MM.1S (cell line): ENCODE measurements around the gene IDH3G.

Experiments
- DNase-seq: peaks from one replicate; pipeline ENCODE4 v3.0.0-alpha.2; 2015
- H2AFZ ChIP-seq: fragments of 300-600 bp; sonication (generic); 2 replicates; pipeline ENCODE4 v1.6.0; 2016; ENCODE audit warnings: antibody characterized with exemption, low read length
- H3F3A ChIP-seq: fragments of 300-600 bp; sonication (generic); 2 replicates; pipeline ENCODE4 v1.6.1; 2016; ENCODE audit warnings: mild to moderate bottlenecking, antibody characterized with exemption, low read length, moderate library complexity, mixed read lengths; ENCODE audit not compliant: insufficient read depth
- H3K27ac ChIP-seq: fragments of 300-600 bp; sonication (generic); 2 replicates; pipeline ENCODE4 v1.5.1; 2016; ENCODE audit warnings: mild to moderate bottlenecking, low read length
- H3K27me3 ChIP-seq: fragments of 300-600 bp; sonication (generic); replicated peaks from 2 replicates; pipeline ENCODE4 v1.6.0; 2016; ENCODE audit warnings: low read length; ENCODE audit not compliant: insufficient read depth
- H3K36me3 ChIP-seq: fragments of 300-600 bp; sonication (generic); replicated peaks from 2 replicates; pipeline ENCODE4 v1.6.1; 2016; ENCODE audit warnings: mild to moderate bottlenecking, low read length, mixed read lengths; ENCODE audit not compliant: insufficient read depth
- H3K4me1 ChIP-seq: fragments of 300-600 bp; sonication (generic); 2 replicates; pipeline ENCODE4 v1.6.1; 2016; ENCODE audit warnings: low read length, mixed read lengths
- H3K4me2 ChIP-seq: fragments of 300-600 bp; sonication (generic); 2 replicates; pipeline ENCODE4 v1.6.0; 2016; ENCODE audit warnings: low read depth, low read length
- H3K4me3 ChIP-seq: fragments of 300-600 bp; sonication (generic); 2 replicates; pipeline ENCODE4 v1.5.1; 2016; ENCODE audit warnings: low read length, mixed read lengths
- H3K79me2 ChIP-seq: fragments of 300-600 bp; sonication (generic); 2 replicates; pipeline ENCODE4 v1.6.1; 2016; ENCODE audit warnings: mixed run types, low read length, mixed read lengths
- H3K9ac ChIP-seq: fragments of 300-600 bp; sonication (generic); 2 replicates; pipeline ENCODE4 v1.6.1; 2016; ENCODE audit warnings: low read length, mixed read lengths
- H3K9me2 ChIP-seq: fragments of 300-600 bp; sonication (generic); replicated peaks from 2 replicates; pipeline ENCODE4 v1.6.1; 2016; ENCODE audit warnings: mild to moderate bottlenecking, low read length, mixed read lengths; ENCODE audit not compliant: insufficient read depth
- H3K9me3 ChIP-seq: fragments of 300-600 bp; sonication (generic); replicated peaks from 2 replicates; pipeline ENCODE4 v1.6.1; 2016; ENCODE audit warnings: mild to moderate bottlenecking, low read length, mixed read lengths; ENCODE audit not compliant: insufficient read depth
- H4K20me1 ChIP-seq: fragments of 300-600 bp; sonication (generic); 2 replicates; pipeline ENCODE4 v1.6.1; 2016; ENCODE audit warnings: mild to moderate bottlenecking, low read length, moderate library complexity, mixed read lengths; ENCODE audit not compliant: insufficient read depth
- CTCF ChIP-seq: fragments of 300-600 bp; sonication (generic); IDR thresholded peaks from 2 replicates; pipeline ENCODE4 v1.5.1; 2016; ENCODE audit warnings: antibody characterized with exemption, low read length, mixed read lengths
- EZH2 ChIP-seq: fragments of 300-600 bp; sonication (generic); optimal IDR thresholded peaks from 2 replicates; pipeline ENCODE3; 2017; ENCODE audit warnings: low read depth, mild to moderate bottlenecking, antibody characterized with exemption, low read length, mixed read lengths
- EZH2phosphoT487 ChIP-seq: fragments of 300-600 bp; sonication (generic); IDR thresholded peaks from 2 replicates; pipeline ENCODE4 v1.6.1; 2018; ENCODE audit warnings: antibody characterized with exemption, low read length

IDH3G gene

GRCh38 chrX:153829549-153829798 lies 35.3 kb upstream of the IDH3G start:
- Histone ChIP-seq H3K4me1 (no peaks in the 10 kb centered on the region), H3K9ac (no peak overlapping the region), H4K20me1 (no peaks in the 10 kb centered on the region), H3K9me2 (no peaks in the 10 kb centered on the region), H3K9me3 (no peaks in the 10 kb centered on the region), H3K36me3 (no peaks in the 10 kb centered on the region), H2AFZ (no peak overlapping the region), H3K4me2 (no peak overlapping the region), H3K27ac (no peak overlapping the region), H3K27me3 (peaks cover 73% of the 10 kb centered on the region), H3K79me2 (no peaks in the 10 kb centered on the region), H3F3A (no peaks in the 10 kb centered on the region), H3K4me3 (no peak overlapping the region)
- TF ChIP-seq CTCF (no peak), EZH2phosphoT487 (no peak), EZH2 (no peak)
- DNase-seq = no peak

DNA sequence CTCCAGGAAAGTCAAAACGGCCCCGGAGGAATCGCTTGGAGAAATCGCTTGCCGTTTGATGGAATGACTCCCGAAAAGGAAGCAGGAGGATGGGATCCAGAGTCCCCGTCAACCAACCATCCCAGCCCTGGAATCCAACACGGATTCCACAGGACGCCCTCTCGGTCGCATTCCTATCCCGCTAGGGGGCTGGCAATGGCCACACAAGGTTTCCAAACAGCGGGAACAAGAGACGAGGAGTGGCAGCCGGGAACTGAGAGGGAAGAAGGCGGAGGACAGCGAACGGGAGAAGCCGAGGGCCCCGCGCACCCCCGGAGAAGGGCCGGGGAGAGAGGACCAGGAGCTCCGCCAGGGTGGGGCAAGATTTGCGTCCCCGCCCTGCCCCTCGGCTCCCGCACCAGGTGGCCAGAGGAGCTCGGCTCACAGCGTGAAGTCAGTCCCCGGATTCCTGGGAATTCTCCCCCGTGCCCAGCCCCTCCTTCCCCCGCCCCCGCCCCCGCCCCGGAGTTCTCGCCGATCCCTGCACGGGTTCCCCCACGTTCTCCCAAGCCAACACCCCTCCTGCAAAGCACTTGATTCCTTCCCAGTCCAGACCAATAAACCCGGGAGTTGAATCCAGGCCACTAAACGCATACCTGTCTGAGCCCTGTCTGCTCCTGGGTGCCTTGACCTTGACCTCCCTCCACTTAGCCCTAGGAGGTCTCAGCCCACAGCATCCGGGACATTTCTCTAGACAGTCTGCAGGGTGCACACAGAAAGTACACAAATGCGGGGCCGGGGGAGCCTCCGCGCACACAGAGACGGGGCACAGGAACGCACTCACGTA lies 34.8 kb upstream of the IDH3G start:
- no peak overlapping the region for H3K4me3 ChIP-seq
- no peak for DNase-seq
- no peak overlapping the region for H3K4me2 ChIP-seq

GRCh38 chrX:153828308-153828707 lies 34.1 kb upstream of the IDH3G start:
- no peak for DNase-seq
- Histone ChIP-seq H3K4me3 (no peak overlapping the region), H3K4me1 (no peaks in the 10 kb centered on the region), H3K4me2 (no peak overlapping the region), H3K27me3 (peaks cover 75% of the 10 kb centered on the region), H3K36me3 (no peaks in the 10 kb centered on the region), H3K79me2 (no peaks in the 10 kb centered on the region), H3F3A (no peaks in the 10 kb centered on the region), H3K27ac (no peak overlapping the region), H3K9me3 (no peaks in the 10 kb centered on the region), H4K20me1 (no peaks in the 10 kb centered on the region), H3K9ac (no peak overlapping the region), H3K9me2 (no peaks in the 10 kb centered on the region), H2AFZ (no peak overlapping the region)
- TF ChIP-seq EZH2 (no peak), CTCF (no peak), EZH2phosphoT487 (no peak)

More for the DNA sequence above, 34.8 kb upstream of the IDH3G start:
- no peaks in the 10 kb centered on the region for H3F3A ChIP-seq
- TF ChIP-seq EZH2 (no peak), EZH2phosphoT487 (no peak), CTCF (no peak)
- no peaks in the 10 kb centered on the region for H3K9me3 ChIP-seq
- no peaks in the 10 kb centered on the region for H3K4me1 ChIP-seq
- no peak overlapping the region for H2AFZ ChIP-seq
- no peaks in the 10 kb centered on the region for H4K20me1 ChIP-seq
- H3K79me2 ChIP-seq = no peaks in the 10 kb centered on the region
- H3K27me3 ChIP-seq = peaks cover 75% of the 10 kb centered on the region
- H3K9me2 ChIP-seq = no peaks in the 10 kb centered on the region
- H3K27ac ChIP-seq = no peak overlapping the region
- no peak overlapping the region for H3K9ac ChIP-seq
- H3K36me3 ChIP-seq = no peaks in the 10 kb centered on the region
